Activated CD4-positive, alpha-beta memory T cell treated with anti-CD3 and anti-CD28 coated beads for 36 hours (primary cell): ENCODE measurements around the gene PRKCQ. TPM values are rescaled to one million over a fixed set of nuclear protein-coding genes. Genes with fewer than 3 reads are reported as not detected.

ENCODE experiments used
- CTCF ChIA-PET: fragments of 350-600 bp; sonication (Branson Sonifier 250); formaldehyde crosslinking; loops from one replicate; lab custom pipeline; 2021; ENCODE audit warnings: antibody characterized with exemption, inconsistent platforms; lab: Charles Lee
- POLR2A ChIA-PET: fragments of 350-600 bp; sonication (Branson Sonifier 250); formaldehyde crosslinking; loops from one replicate; lab custom pipeline; 2021; ENCODE audit warnings: antibody characterized with exemption; lab: Charles Lee
- DNase-seq: peaks from one replicate; pipeline ENCODE4 v3.0.0-alpha.2; 2020
- H3K27ac Mint-ChIP-seq: one replicate; pipeline ENCODE4 v1.8.0; 2021; ENCODE audit warnings: mixed read lengths
- H3K27me3 Mint-ChIP-seq: one replicate; pipeline ENCODE4 v1.8.0; 2021; ENCODE audit warnings: mixed read lengths
- H3K36me3 Mint-ChIP-seq: one replicate; pipeline ENCODE4 v1.8.0; 2021; ENCODE audit warnings: mixed read lengths
- H3K4me1 Mint-ChIP-seq: one replicate; pipeline ENCODE4 v1.8.0; 2021; ENCODE audit warnings: low read depth, mixed read lengths
- H3K4me3 Mint-ChIP-seq: one replicate; pipeline ENCODE4 v1.8.0; 2021; ENCODE audit warnings: mild to moderate bottlenecking, mixed read lengths
- H3K9me3 Mint-ChIP-seq: one replicate; pipeline ENCODE4 v1.8.0; 2021; ENCODE audit warnings: mixed read lengths
- intact Hi-C: fragments of 100-400 bp; cut with micrococcal nuclease; formaldehyde crosslinking; loops from one replicate; pipeline ENCODE4 v1.15.1; 2023
- total RNA-seq, 2 experiments: library from RNA; stranded (reverse); gene quantifications; one replicate each; pipeline ENCODE4 v1.2.3, GENCODE V29; 2021

PRKCQ gene
- total RNA-seq, 2 experiments from 2014 or later = 44.3 to 45.2 TPM

- Mint-ChIP-seq H3K27me3 (peaks cover 3% of the 10 kb centered on the region), H3K9me3 (no peaks in the 10 kb centered on the region), H3K27ac (no peak overlapping the region), H3K36me3 (peaks cover 3% of the 10 kb centered on the region), H3K4me3 (no peak overlapping the region), H3K4me1 (peaks cover 26% of the 10 kb centered on the region)
- CTCF ChIA-PET = interaction anchor here (1.6 to 4.2 kb wide), 6 partner anchors 11 to 290 kb away, joined by 3 to 160 read pairs (median 28); partner anchors contain the start of gene PFKFB3
- DNase-seq = no peak
- intact Hi-C loops = loop anchor here (5.0 kb wide), 1 partner anchor 313 kb away; the partner anchor contains the start of gene RBM17
- POLR2A ChIA-PET = interaction anchor here (0.9 kb wide), 1 partner anchor 236 kb away, joined by 4 read pairs; no protein-coding TSS in a partner anchor
These were observed 180.2 kb downstream of the PRKCQ start for GRCh38 chr10:6399879-6400278.

- DNase-seq = no peak
- POLR2A ChIA-PET = no interaction called here
- Mint-ChIP-seq H3K9me3 (no peaks in the 10 kb centered on the region), H3K4me3 (no peak overlapping the region), H3K27me3 (peaks cover 3% of the 10 kb centered on the region), H3K36me3 (peaks cover 3% of the 10 kb centered on the region), H3K4me1 (peaks cover 26% of the 10 kb centered on the region), H3K27ac (no peak overlapping the region)
- intact Hi-C loops = no loop called here
- CTCF ChIA-PET = interaction anchor here (0.5 to 4.1 kb wide), 4 partner anchors 16 to 267 kb away, joined by 3 to 30 read pairs (median 12); partner anchors contain the start of gene PFKFB3
These were observed 180.8 kb downstream of the PRKCQ start for GRCh38 chr10:6399231-6399741.

GRCh38 chr10:6398399-6398798 lies 181.7 kb downstream of the PRKCQ start:
- H3K27me3 Mint-ChIP-seq = peaks cover 3% of the 10 kb centered on the region
- intact Hi-C loops = no loop called here
- no peak overlapping the region for H3K27ac Mint-ChIP-seq
- CTCF ChIA-PET = interaction anchor here (0.5 to 3.7 kb wide), 4 partner anchors 8 to 266 kb away, joined by 3 to 30 read pairs (median 4); partner anchors contain the start of gene PFKFB3
- DNase-seq = no peak
- no peaks in the 10 kb centered on the region for H3K9me3 Mint-ChIP-seq
- POLR2A ChIA-PET = no interaction called here
- H3K4me1 Mint-ChIP-seq = peaks cover 26% of the 10 kb centered on the region
- H3K4me3 Mint-ChIP-seq = no peak overlapping the region
- H3K36me3 Mint-ChIP-seq = peaks cover 3% of the 10 kb centered on the region

- H3K4me1 Mint-ChIP-seq = peaks cover 19% of the 10 kb centered on the region
- no peaks in the 10 kb centered on the region for H3K27me3 Mint-ChIP-seq
- CTCF ChIA-PET = interaction anchor here (1.1 to 3.7 kb wide), 3 partner anchors 50 to 196 kb away, joined by 3 to 30 read pairs (median 4); partner anchors contain the start of gene PFKFB3
- POLR2A ChIA-PET = no interaction called here
- intact Hi-C loops = no loop called here
- H3K36me3 Mint-ChIP-seq = peaks cover 3% of the 10 kb centered on the region
- H3K27ac Mint-ChIP-seq = no peak overlapping the region
- H3K9me3 Mint-ChIP-seq = no peaks in the 10 kb centered on the region
- no peak overlapping the region for H3K4me3 Mint-ChIP-seq
- DNase-seq = no peak
These were observed 183.4 kb downstream of the PRKCQ start for GRCh38 chr10:6396652-6397051.

- H3K27ac Mint-ChIP-seq = no peak overlapping the region
- H3K4me1 Mint-ChIP-seq = peaks cover 16% of the 10 kb centered on the region
- no peak for DNase-seq
- no peak overlapping the region for H3K4me3 Mint-ChIP-seq
- intact Hi-C loops = no loop called here
- peaks cover 5% of the 10 kb centered on the region for H3K36me3 Mint-ChIP-seq
- ChIA-PET POLR2A (no interaction called here), CTCF (interaction anchor here (1.1 to 3.7 kb wide), 3 partner anchors 49 to 196 kb away, joined by 3 to 30 read pairs (median 3); partner anchors contain the start of gene PFKFB3)
- no peaks in the 10 kb centered on the region for H3K9me3 Mint-ChIP-seq
- no peaks in the 10 kb centered on the region for H3K27me3 Mint-ChIP-seq
These were observed 183.8 kb downstream of the PRKCQ start for GRCh38 chr10:6396226-6396625.

DNA sequence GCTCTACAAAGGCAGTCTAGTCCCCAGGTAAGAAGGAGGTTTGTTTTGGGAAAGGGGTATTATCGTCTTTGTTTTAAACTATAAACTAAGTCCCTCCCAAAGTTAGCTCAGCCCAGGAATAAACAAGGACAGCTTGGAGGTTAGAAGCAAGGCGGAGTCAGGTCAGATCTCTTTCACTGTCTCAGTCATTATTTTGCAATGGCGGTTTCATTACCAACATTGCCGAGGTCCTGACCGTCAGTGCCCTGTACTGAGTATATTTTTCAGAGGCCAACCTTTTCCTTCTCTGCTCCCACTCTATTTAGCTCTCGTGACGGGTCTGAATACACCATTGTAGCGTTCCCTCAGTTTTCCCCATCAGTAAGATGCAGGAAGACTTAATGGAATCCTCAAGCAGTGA lies 184.5 kb downstream of the PRKCQ start:
- no peak overlapping the region for H3K4me3 Mint-ChIP-seq
- H3K9me3 Mint-ChIP-seq = peaks cover 6% of the 10 kb centered on the region
- intact Hi-C loops = no loop called here
- H3K27ac Mint-ChIP-seq = no peak overlapping the region
- peaks cover 16% of the 10 kb centered on the region for H3K4me1 Mint-ChIP-seq
- ChIA-PET CTCF (interaction anchor here (1.0 to 1.2 kb wide), 3 partner anchors 43 to 193 kb away, joined by 3 to 4 read pairs (median 3); partner anchors contain the start of gene PFKFB3), POLR2A (no interaction called here)
- H3K27me3 Mint-ChIP-seq = no peaks in the 10 kb centered on the region
- no peak for DNase-seq
- H3K36me3 Mint-ChIP-seq = peaks cover 8% of the 10 kb centered on the region

- H3K9me3 Mint-ChIP-seq = peaks cover 21% of the 10 kb centered on the region
- POLR2A ChIA-PET = no interaction called here
- peaks cover 17% of the 10 kb centered on the region for H3K36me3 Mint-ChIP-seq
- no peak for DNase-seq
- CTCF ChIA-PET = interaction anchor here (3.1 kb wide), 1 partner anchor 8 kb away, joined by 14 read pairs; no protein-coding TSS in a partner anchor
- intact Hi-C loops = no loop called here
- peaks cover 7% of the 10 kb centered on the region for H3K4me1 Mint-ChIP-seq
- no peaks in the 10 kb centered on the region for H3K27me3 Mint-ChIP-seq
- no peak overlapping the region for H3K27ac Mint-ChIP-seq
- no peak overlapping the region for H3K4me3 Mint-ChIP-seq
These were observed 186.0 kb downstream of the PRKCQ start for GRCh38 chr10:6394084-6394483.

DNA sequence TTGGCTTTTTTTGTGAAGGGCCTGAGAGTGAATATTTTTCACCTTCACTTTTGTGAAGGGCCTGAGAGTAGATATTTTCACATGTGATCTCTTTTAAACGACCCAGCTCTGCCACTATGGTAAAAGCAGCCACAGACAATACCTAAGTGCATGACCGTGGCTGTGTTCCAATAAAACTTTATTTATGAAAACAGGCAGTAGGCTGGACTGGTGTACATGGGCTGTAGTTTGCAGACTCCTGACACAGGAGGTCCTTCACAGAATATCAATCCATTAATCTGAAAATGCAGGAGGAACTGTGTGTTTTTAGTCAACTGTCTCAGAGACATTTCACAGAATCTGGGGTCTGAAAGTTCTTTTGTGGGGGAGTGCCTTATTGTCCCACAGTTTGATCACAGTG lies 186.9 kb downstream of the PRKCQ start:
- peaks cover 26% of the 10 kb centered on the region for H3K9me3 Mint-ChIP-seq
- ChIA-PET POLR2A (no interaction called here), CTCF (interaction anchor here (3.1 kb wide), 1 partner anchor 9 kb away, joined by 14 read pairs; no protein-coding TSS in a partner anchor)
- no peak for DNase-seq
- no peak overlapping the region for H3K4me3 Mint-ChIP-seq
- intact Hi-C loops = no loop called here
- H3K4me1 Mint-ChIP-seq = peaks cover 5% of the 10 kb centered on the region
- H3K36me3 Mint-ChIP-seq = peaks cover 17% of the 10 kb centered on the region
- no peaks in the 10 kb centered on the region for H3K27me3 Mint-ChIP-seq
- H3K27ac Mint-ChIP-seq = no peak overlapping the region

- Mint-ChIP-seq H3K27ac (no peak overlapping the region), H3K36me3 (peaks cover 17% of the 10 kb centered on the region), H3K4me3 (no peak overlapping the region), H3K4me1 (peaks cover 5% of the 10 kb centered on the region), H3K27me3 (no peaks in the 10 kb centered on the region), H3K9me3 (peaks cover 26% of the 10 kb centered on the region)
- POLR2A ChIA-PET = interaction anchor here (1.3 kb wide), 1 partner anchor 16 kb away, joined by 4 read pairs; no protein-coding TSS in a partner anchor
- CTCF ChIA-PET = interaction anchor here (1.2 to 1.7 kb wide), 2 partner anchors 11 to 188 kb away, joined by 3 to 6 read pairs; partner anchors contain the start of gene PFKFB3
- no peak for DNase-seq
- intact Hi-C loops = no loop called here
These were observed 189.7 kb downstream of the PRKCQ start for GRCh38 chr10:6390213-6390845.

DNA sequence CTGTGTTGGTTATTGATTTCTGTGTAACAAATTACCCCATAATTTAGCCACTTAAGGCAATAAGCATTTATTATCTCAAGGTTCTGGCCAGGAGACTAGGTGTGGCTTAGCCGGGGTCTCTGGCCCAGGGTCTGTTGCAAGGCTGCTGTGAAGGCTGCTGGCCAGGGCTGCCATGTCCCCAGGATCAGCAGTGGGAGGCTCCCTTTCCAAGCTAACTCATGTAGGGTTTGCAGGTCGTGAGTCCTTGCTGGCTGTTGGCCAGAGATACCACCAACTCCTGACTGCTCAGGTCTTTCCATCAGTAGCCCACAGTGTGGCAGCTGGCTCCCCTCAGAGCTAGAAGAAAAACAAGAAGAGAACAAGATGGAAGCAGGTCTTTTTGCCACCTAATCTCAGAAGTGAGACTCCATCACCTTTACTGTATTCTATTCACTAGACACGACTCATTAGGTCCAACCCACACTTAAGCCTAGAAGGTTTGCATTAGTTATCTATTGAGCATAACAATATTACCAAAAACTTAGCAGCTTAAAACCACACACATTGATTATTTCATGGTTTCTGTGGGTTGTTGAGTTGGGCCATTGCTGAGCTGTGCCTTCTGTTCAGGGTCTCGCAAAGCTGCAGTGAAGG lies 191.7 kb downstream of the PRKCQ start:
- Mint-ChIP-seq H3K36me3 (peaks cover 17% of the 10 kb centered on the region), H3K9me3 (peaks cover 26% of the 10 kb centered on the region), H3K4me1 (peaks cover 6% of the 10 kb centered on the region), H3K27me3 (no peaks in the 10 kb centered on the region), H3K4me3 (no peak overlapping the region), H3K27ac (no peak overlapping the region)
- POLR2A ChIA-PET = interaction anchor here (0.6 to 1.6 kb wide), 2 partner anchors 18 to 137 kb away, joined by 3 to 4 read pairs; no protein-coding TSS in a partner anchor
- intact Hi-C loops = no loop called here
- CTCF ChIA-PET = interaction anchor here (0.7 to 1.4 kb wide), 3 partner anchors 13 to 290 kb away, joined by 3 to 8 read pairs (median 3); no protein-coding TSS in a partner anchor
- DNase-seq = no peak

DNA sequence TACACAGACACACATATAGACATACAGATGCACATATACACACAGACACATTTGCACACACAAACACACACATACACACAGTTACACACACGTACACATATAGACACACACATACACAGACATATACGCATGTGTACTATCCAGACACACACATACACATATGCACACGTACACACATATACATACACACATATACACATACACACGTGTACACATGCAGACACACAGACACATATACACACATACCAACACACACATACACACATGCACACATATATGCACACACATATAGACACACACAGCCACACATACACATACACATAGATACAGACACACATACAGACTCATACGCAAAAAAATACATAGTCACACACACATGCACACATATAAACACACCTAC lies 193.1 kb downstream of the PRKCQ start:
- POLR2A ChIA-PET = no interaction called here

GRCh38 chr10:6386346-6386745 lies 193.7 kb downstream of the PRKCQ start:
- no peak for DNase-seq
- H3K4me3 Mint-ChIP-seq = no peak overlapping the region
- H3K36me3 Mint-ChIP-seq = peaks cover 12% of the 10 kb centered on the region
- H3K27ac Mint-ChIP-seq = no peak overlapping the region
- ChIA-PET CTCF (no interaction called here), POLR2A (no interaction called here)
- no peaks in the 10 kb centered on the region for H3K27me3 Mint-ChIP-seq
- peaks cover 25% of the 10 kb centered on the region for H3K4me1 Mint-ChIP-seq
- peaks cover 32% of the 10 kb centered on the region for H3K9me3 Mint-ChIP-seq
- intact Hi-C loops = no loop called here

More for the DNA sequence above, 193.1 kb downstream of the PRKCQ start:
- H3K27me3 Mint-ChIP-seq = no peaks in the 10 kb centered on the region
- peaks cover 19% of the 10 kb centered on the region for H3K4me1 Mint-ChIP-seq
- CTCF ChIA-PET = no interaction called here
- peaks cover 17% of the 10 kb centered on the region for H3K36me3 Mint-ChIP-seq
- H3K9me3 Mint-ChIP-seq = peaks cover 28% of the 10 kb centered on the region
- intact Hi-C loops = no loop called here
- H3K27ac Mint-ChIP-seq = no peak overlapping the region
- H3K4me3 Mint-ChIP-seq = no peak overlapping the region
- DNase-seq = no peak
